Measurements from ENCODE around the gene HNRNPU. TPM values are rescaled to one million over a fixed set of nuclear protein-coding genes. Genes with fewer than 3 reads are reported as not detected.

Gene HNRNPU
- total and polyA plus RNA-seq, 2 of the 13 experiments (the other 11 are each of a cell fraction or from before 2014, with no cell fraction given) = 101 to 508 TPM

- TF ChIP-seq ZNF253 (CRISPR knock-in tag; IDR thresholded peaks at IDR 0.05; ENCODE audit: borderline replicate concordance) (no peak), RFX5 (IDR thresholded peaks at IDR 0.05; ENCODE audit: low read depth, low read length) (no peak), ATF6 (CRISPR knock-in tag; conservative IDR thresholded peaks at IDR 0.05) (no peak; the same call in 1 of the 2 replicates), ZEB1 (IDR thresholded peaks at IDR 0.05; ENCODE audit: insufficient replicate concordance, low read depth) (no peak), REPIN1 (CRISPR knock-in tag; IDR thresholded peaks at IDR 0.05; ENCODE audit: borderline replicate concordance, low read depth) (peak; percentile 34), ZBTB3 (CRISPR knock-in tag; IDR thresholded peaks at IDR 0.05; ENCODE audit: borderline replicate concordance, low read depth) (no peak), ZSCAN29 (CRISPR knock-in tag; conservative IDR thresholded peaks at IDR 0.05) (no peak; the same call in 1 of the 2 replicates), ZNF550 (CRISPR knock-in tag; IDR thresholded peaks at IDR 0.05; ENCODE audit: borderline replicate concordance) (no peak), SNAPC5 (CRISPR knock-in tag; IDR thresholded peaks at IDR 0.05; ENCODE audit: borderline replicate concordance) (no peak), ZNF780A (CRISPR knock-in tag; IDR thresholded peaks at IDR 0.05) (0 out of 2 replicates have a peak, but pooled peaks have one; percentile 62), ZFP91 (CRISPR knock-in tag; IDR thresholded peaks at IDR 0.05; ENCODE audit: borderline replicate concordance) (no peak), NBN (conservative IDR thresholded peaks at IDR 0.05) (no peak), THAP9 (CRISPR knock-in tag; IDR thresholded peaks at IDR 0.05; ENCODE audit: borderline replicate concordance) (no peak), CBX2 (IDR thresholded peaks at IDR 0.05; ENCODE audit: low read depth, low read length) (no peak), CBX2 (CRISPR knock-in tag; IDR thresholded peaks at IDR 0.05; ENCODE audit: low read depth) (no peak), ZNF83 (CRISPR knock-in tag; IDR thresholded peaks at IDR 0.05; ENCODE audit: borderline replicate concordance) (no peak), ETV5 (CRISPR knock-in tag; IDR thresholded peaks at IDR 0.05; ENCODE audit: borderline replicate concordance) (peak; percentile 86), CEBPG (CRISPR knock-in tag; IDR thresholded peaks at IDR 0.05) (peak; percentile 27; the same call in 1 of the 2 replicates), SUZ12 (IDR thresholded peaks at IDR 0.05; ENCODE audit: low read depth, low read length) (no peak)
- TF ChIP-seq, protein P1, sequence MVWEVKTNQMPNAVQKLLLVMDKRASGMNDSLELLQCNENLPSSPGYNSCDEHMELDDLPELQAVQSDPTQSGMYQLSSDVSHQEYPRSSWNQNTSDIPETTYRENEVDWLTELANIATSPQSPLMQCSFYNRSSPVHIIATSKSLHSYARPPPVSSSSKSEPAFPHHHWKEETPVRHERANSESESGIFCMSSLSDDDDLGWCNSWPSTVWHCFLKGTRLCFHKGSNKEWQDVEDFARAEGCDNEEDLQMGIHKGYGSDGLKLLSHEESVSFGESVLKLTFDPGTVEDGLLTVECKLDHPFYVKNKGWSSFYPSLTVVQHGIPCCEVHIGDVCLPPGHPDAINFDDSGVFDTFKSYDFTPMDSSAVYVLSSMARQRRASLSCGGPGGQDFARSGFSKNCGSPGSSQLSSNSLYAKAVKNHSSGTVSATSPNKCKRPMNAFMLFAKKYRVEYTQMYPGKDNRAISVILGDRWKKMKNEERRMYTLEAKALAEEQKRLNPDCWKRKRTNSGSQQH (CRISPR knock-in tag; IDR thresholded peaks at IDR 0.05; ENCODE audit: low read depth) = peak; percentile 8; the same call in 1 of the 2 replicates
These were observed 30.4 kb downstream of the HNRNPU start (continued) for GRCh38 chr1:244833734-244834542.

All from HepG2 (cell line).